ENCODE measurements around the gene CEP112. TPM values are rescaled to one million over a fixed set of nuclear protein-coding genes. Genes with fewer than 3 reads are reported as not detected.
A peak's percentile ranks its signal among the peaks of the same experiment; 100 is the strongest.

Gene CEP112
- total and polyA plus RNA-seq, 2 of the 4 experiments (the other 2 are of a cell fraction), result 2.5 to 5.6 TPM

DNA sequence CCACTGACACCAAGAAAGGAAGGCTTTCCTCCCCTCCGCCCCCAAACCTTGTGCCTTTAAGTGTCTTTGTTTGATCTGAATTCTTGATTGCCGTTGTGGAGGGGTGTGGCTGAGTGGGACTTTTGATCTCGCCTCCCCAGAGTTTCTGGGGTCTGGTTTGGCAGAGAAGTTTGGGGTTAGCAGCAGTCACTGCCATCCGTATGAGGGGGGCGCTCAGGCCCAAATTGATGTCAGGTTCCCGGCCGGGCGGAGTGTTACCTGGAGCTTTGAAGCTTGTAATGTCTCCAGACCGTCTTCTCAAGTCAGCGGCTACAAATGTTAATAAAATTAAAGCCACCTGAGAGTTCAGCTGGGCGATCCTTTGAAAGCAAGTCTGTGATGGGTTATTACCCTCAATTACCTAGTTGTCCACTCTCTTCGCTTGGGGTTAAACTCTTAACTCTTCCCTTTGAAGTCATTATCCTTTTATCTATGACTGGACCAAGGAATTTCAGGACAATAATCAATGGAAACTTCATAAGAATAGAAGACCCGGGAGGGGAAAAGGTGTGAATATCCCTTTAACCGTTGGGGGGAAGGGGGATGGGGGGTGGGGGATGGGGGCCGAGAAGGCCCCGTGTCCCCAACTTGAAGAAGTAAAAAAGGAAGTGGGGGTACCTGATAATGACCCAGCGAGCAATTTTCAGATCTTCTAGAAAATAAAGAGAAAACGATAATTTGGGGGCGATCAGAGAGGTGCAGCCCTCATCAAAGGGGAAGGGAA is 598.7 kb downstream of the CEP112 start:
- Histone ChIP-seq H3K4ac (ENCODE audit: low read depth, low read length) (no peak overlapping the region), H2AK5ac (ENCODE audit: low read depth, low read length) (no peak overlapping the region), H3K9ac (ENCODE audit: low read depth, low read length) (no peak overlapping the region), H2BK15ac (ENCODE audit: low read depth, low read length) (no peak overlapping the region), H3K4me2 (ENCODE audit: low read depth, low read length) (peak overlapping the region; percentile 81; the same call in 1 of the 2 replicates), H3K9me1 (ENCODE audit: insufficient read depth, low read length) (no peaks in the 10 kb centered on the region), H3K27ac (ENCODE audit: insufficient read depth, low read length) (no peak overlapping the region), H4K91ac (ENCODE audit: insufficient read depth, low read depth, low read length) (no peak overlapping the region), H2BK120ac (ENCODE audit: low read depth, low read length) (no peak overlapping the region), H3K9me3 (ENCODE audit: control insufficient read depth, insufficient read depth, low read length) (no peaks in the 10 kb centered on the region), H2AFZ (replicated peaks; ENCODE audit: low read length, poor library complexity) (no peak overlapping the region), H3K4me1 (ENCODE audit: control insufficient read depth, insufficient read depth, low read length) (no peaks in the 10 kb centered on the region; the same call in 1 of the 2 replicates), H3K79me1 (ENCODE audit: low read depth in 1 of 2, low read length in 2 of 2) (no peaks in the 10 kb centered on the region), H3K36me3 (ENCODE audit: control insufficient read depth, insufficient read depth, low read length) (no peaks in the 10 kb centered on the region), H3K27me3 (ENCODE audit: control insufficient read depth, insufficient read depth, low read length) (no peaks in the 10 kb centered on the region), H3K4me3 (ENCODE audit: insufficient read depth, low read depth, low read length) (no peak overlapping the region), H4K8ac (ENCODE audit: low read depth in 2 of 2, low read length in 2 of 2) (no peak overlapping the region), H4K20me1 (ENCODE audit: insufficient read depth, low read length) (no peaks in the 10 kb centered on the region), H2BK5ac (ENCODE audit: low read depth, low read length, poor library complexity, severe bottlenecking) (no peak overlapping the region), H4K5ac (ENCODE audit: low read depth, low read length) (no peak overlapping the region), H2BK20ac (ENCODE audit: low read depth, low read length) (no peak overlapping the region), H3K56ac (ENCODE audit: extremely low read depth, insufficient read depth, low read length) (no peak overlapping the region), H3K14ac (replicated peaks; ENCODE audit: low read depth, low read length) (no peak overlapping the region), H3K18ac (ENCODE audit: low read depth, low read length) (no peak overlapping the region), H3K23ac (ENCODE audit: low read depth, low read length) (no peak overlapping the region), H2AK9ac (replicated peaks; ENCODE audit: low read depth, low read length, poor library complexity) (no peak overlapping the region)
- 82% methylated on average over 11 of the region's 19 CpGs; no CpG with 5 or more reads in 1 of the 2 experiments for WGBS, 2 experiments (ENCODE audit: extremely low coverage in 2 of 2, insufficient read length in 1 of 2)
- ChIA-PET CTCF (no interaction called here), POLR2A (ENCODE audit: unreplicated experiment) (no interaction called here)
- ATAC-seq (ENCODE audit: low read depth), result no peak
- no TSS peak for BruUV-seq (replicated peaks)
- intact Hi-C loops (cut with micrococcal nuclease), result no loop called here
- dilution Hi-C loops (cut with HindIII; ENCODE audit: low sequenced_read_pairs, unreplicated experiment), result no loop called here
- no peak for DNase-seq
- no peak for TF ChIP-seq POLR2A (IDR thresholded peaks at IDR 0.05; ENCODE audit: low read depth, low read length)
- TF ChIP-seq MAFK (IDR thresholded peaks at IDR 0.05; ENCODE audit: low read depth, low read length), result no peak
- TF ChIP-seq BHLHE40 (IDR thresholded peaks at IDR 0.05; ENCODE audit: low read depth, low read length), result no peak
- TF ChIP-seq NFE2L2 (IDR thresholded peaks at IDR 0.05; ENCODE audit: low read depth, low read length), result no peak
- TF ChIP-seq, protein P1, sequence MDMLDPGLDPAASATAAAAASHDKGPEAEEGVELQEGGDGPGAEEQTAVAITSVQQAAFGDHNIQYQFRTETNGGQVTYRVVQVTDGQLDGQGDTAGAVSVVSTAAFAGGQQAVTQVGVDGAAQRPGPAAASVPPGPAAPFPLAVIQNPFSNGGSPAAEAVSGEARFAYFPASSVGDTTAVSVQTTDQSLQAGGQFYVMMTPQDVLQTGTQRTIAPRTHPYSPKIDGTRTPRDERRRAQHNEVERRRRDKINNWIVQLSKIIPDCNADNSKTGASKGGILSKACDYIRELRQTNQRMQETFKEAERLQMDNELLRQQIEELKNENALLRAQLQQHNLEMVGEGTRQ (IDR thresholded peaks at IDR 0.05; ENCODE audit: low read depth, low read length), result no peak
- TF ChIP-seq, protein P2, sequence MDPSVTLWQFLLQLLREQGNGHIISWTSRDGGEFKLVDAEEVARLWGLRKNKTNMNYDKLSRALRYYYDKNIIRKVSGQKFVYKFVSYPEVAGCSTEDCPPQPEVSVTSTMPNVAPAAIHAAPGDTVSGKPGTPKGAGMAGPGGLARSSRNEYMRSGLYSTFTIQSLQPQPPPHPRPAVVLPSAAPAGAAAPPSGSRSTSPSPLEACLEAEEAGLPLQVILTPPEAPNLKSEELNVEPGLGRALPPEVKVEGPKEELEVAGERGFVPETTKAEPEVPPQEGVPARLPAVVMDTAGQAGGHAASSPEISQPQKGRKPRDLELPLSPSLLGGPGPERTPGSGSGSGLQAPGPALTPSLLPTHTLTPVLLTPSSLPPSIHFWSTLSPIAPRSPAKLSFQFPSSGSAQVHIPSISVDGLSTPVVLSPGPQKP (IDR thresholded peaks at IDR 0.05; ENCODE audit: borderline replicate concordance, low read depth, low read length), result no peak
- TF ChIP-seq CEBPB (IDR thresholded peaks at IDR 0.05; ENCODE audit: low read depth, low read length), result no peak
- TF ChIP-seq FOS (IDR thresholded peaks at IDR 0.05; ENCODE audit: low read depth, low read length), result no peak
- no peak for TF ChIP-seq MXI1 (IDR thresholded peaks at IDR 0.05; ENCODE audit: borderline replicate concordance, low read depth, low read length)
- no peak for TF ChIP-seq CHD1 (IDR thresholded peaks at IDR 0.05; ENCODE audit: low read depth, low read length)
- TF ChIP-seq SMC3 (IDR thresholded peaks at IDR 0.05; ENCODE audit: low read depth, low read length), result no peak
- no peak for TF ChIP-seq RAD21 (IDR thresholded peaks at IDR 0.05; ENCODE audit: low read length)
- no peak for TF ChIP-seq MAZ (IDR thresholded peaks at IDR 0.05; ENCODE audit: borderline replicate concordance, low read depth, low read length)
- TF ChIP-seq, protein P3, sequence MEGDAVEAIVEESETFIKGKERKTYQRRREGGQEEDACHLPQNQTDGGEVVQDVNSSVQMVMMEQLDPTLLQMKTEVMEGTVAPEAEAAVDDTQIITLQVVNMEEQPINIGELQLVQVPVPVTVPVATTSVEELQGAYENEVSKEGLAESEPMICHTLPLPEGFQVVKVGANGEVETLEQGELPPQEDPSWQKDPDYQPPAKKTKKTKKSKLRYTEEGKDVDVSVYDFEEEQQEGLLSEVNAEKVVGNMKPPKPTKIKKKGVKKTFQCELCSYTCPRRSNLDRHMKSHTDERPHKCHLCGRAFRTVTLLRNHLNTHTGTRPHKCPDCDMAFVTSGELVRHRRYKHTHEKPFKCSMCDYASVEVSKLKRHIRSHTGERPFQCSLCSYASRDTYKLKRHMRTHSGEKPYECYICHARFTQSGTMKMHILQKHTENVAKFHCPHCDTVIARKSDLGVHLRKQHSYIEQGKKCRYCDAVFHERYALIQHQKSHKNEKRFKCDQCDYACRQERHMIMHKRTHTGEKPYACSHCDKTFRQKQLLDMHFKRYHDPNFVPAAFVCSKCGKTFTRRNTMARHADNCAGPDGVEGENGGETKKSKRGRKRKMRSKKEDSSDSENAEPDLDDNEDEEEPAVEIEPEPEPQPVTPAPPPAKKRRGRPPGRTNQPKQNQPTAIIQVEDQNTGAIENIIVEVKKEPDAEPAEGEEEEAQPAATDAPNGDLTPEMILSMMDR (conservative IDR thresholded peaks at IDR 0.05; ENCODE audit: low read depth, low read length), result no peak
- TF ChIP-seq RCOR1 (IDR thresholded peaks at IDR 0.05; ENCODE audit: insufficient replicate concordance, low read length), result no peak
- TF ChIP-seq RFX5 (IDR thresholded peaks at IDR 0.05; ENCODE audit: low read depth, low read length), result no peak
- in situ Hi-C loops (cut with MboI; ENCODE audit: low sequenced_read_pairs), result no loop called here

Data from IMR-90 (cell line).